ENCODE measurements around the gene DPF1.

DPF1 gene

GRCh38 chr19:38216785-38217641 is 7.0 kb downstream of the DPF1 start:
- no peak for DNase-seq (ENCODE audit: low spot score)
- TF ChIP-seq CTCF (IDR thresholded peaks at IDR 0.05; ENCODE audit: extremely low read depth, missing control alignments), result no peak

DNA sequence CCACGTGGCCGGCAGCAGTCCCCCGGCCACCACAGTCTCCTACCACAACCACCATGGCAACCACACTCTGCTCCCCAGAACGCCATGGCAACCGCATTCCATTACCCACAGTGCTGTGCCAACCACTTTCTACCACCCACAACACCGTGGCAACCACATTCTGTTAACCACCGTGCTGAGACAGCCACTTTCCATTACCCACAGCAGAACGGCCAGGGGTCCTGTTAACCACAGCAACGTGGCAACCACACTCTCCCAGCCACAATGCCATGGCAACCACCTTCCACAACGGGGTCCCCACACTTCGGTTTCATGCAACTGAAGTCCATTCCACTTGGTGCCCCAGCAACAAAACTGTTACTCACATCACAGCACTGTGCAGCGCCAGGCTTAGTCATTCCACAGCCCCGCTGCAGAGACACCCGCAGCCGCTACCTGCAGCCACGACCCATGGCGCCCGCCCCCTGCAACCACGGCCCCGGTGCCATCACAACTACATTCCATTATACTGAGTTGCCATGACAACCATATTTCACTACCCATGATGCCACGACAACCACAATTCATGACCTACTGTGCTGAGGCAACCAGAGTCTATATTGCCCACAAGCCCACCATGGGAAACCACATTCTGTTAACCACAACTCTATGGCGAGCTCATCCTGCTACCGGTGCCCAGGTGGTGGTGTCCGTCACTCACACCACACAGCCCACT is 10.0 kb downstream of the DPF1 start:
- DNase-seq (ENCODE audit: low spot score), result peak; percentile 59
- no peak for TF ChIP-seq CTCF (IDR thresholded peaks at IDR 0.05; ENCODE audit: extremely low read depth, missing control alignments)

GRCh38 chr19:38213469-38213868 is 10.6 kb downstream of the DPF1 start:
- no peak for DNase-seq (ENCODE audit: low spot score)
- no peak for TF ChIP-seq CTCF (IDR thresholded peaks at IDR 0.05; ENCODE audit: extremely low read depth, missing control alignments)

DNA sequence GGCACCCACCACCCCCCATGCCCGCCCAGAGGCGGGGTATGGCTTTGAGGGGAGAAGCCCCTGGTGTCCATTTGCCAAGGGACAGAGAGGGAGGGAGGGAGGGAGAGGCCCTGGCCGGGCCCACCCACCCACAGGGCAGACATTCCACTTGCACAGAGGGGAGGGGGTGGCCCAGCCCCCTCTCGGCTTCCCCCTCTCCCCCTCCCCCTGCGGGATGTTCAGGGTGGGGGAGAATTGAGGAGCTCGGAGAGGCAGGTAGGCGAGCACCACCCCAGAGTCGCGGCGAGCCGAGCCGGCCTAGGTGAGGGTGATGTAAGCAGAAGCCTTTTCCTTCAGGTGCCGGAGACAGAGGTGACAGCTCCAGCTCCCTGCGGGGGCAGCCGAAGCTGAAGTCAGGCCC is 12.3 kb downstream of the DPF1 start:
- no peak for TF ChIP-seq CTCF (IDR thresholded peaks at IDR 0.05; ENCODE audit: extremely low read depth, missing control alignments)
- DNase-seq (ENCODE audit: low spot score), result no peak

DNA sequence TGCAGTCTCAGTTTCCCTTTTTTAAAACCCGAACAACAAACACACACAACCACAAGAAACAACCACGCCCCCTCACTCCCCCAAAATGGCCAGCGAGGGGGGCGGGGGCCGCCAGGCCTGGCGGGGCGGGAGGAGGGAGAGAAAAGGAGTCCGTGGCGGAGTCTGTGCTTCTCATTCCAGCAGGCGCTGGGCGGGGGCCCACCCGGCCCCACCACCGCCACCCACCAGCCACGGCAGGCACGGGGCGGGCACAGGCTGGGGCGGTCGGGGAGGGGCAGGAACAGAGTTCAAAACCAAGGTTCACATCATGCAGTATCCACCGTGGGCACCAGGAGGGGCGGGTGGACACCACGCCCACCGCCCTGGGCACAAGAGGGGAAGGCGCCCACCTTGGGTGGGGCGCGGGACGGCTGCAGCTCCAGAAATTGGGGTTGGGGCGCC is 12.9 kb downstream of the DPF1 start:
- no peak for TF ChIP-seq CTCF (IDR thresholded peaks at IDR 0.05; ENCODE audit: extremely low read depth, missing control alignments)
- no peak for DNase-seq (ENCODE audit: low spot score)

DNA sequence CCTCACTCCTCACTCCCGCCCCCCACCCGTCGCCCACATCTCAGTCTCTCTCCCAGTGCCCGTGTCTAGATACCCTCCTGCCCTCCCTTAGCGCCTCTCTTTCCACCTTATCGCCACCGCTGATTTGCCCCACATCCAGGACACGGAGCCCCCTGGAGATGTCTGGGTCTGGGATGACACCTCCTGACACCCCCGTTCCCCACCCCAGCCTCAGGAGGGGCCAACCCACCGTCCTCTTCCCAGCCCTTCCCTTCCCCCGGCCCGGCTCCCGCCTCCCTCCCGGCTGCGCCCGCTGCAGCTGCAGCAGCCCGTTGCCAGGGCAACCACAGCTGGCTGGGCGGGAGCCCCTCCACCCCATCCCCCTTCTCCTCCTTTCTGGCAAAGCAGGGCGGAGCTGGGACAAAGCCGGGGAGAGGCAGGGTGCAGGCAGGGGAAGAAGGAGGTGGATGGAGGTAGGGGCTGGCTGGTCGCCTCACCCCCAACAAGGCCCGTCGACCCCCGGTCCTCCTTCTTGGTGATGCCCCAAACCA is 13.5 kb downstream of the DPF1 start:
- no peak for DNase-seq (ENCODE audit: low spot score)

More for the DNA sequence above, 13.5 kb downstream of the DPF1 start:
- no peak for TF ChIP-seq CTCF (IDR thresholded peaks at IDR 0.05; ENCODE audit: extremely low read depth, missing control alignments)

Measured in GM20000 (cell line).